HL-60 (cell line): ENCODE data around the gene SYNJ2.

ENCODE experiments used
- DNase-seq, 2 experiments: peaks; one replicate each; pipeline ENCODE4 v3.0.0-alpha.2; 2010 to 2020; ENCODE audit warnings: low read depth in 1 of 2, low spot score in 1 of 2
- H3K27ac ChIP-seq: fragments of 250-450 bp; sonication (Bioruptor Pico); replicated peaks from 2 replicates; pipeline ENCODE4 v1.5.1; 2020; ENCODE audit warnings: mild to moderate bottlenecking, moderate library complexity
- H3K27me3 ChIP-seq: fragments of 250-450 bp; sonication (Bioruptor Pico); 2 replicates; pipeline ENCODE4 v1.5.1; 2021; ENCODE audit warnings: mild to moderate bottlenecking, moderate library complexity; ENCODE audit not compliant: insufficient read depth, poor library complexity, severe bottlenecking
- H3K4me3 ChIP-seq: replicated peaks from 2 replicates; pipeline ENCODE4 v1.5.1; 2011; ENCODE audit warnings: mild to moderate bottlenecking, control low read depth, low read length; ENCODE audit not compliant: insufficient read depth
- CTCF ChIP-seq: IDR thresholded peaks from one replicate; pipeline ENCODE4 v1.5.1; 2011; ENCODE audit warnings: low read length, control low read depth, inconsistent platforms; ENCODE audit not compliant: insufficient read depth
- GABPA ChIP-seq: IDR thresholded peaks from 2 replicates; pipeline ENCODE4 v1.6.1; 2012; ENCODE audit warnings: low read depth
- POLR2AphosphoS5 ChIP-seq: IDR thresholded peaks from 2 replicates; pipeline ENCODE4 v1.6.1; 2012; ENCODE audit warnings: low read depth
- REST ChIP-seq: IDR thresholded peaks from 2 replicates; pipeline ENCODE4 v1.6.1; 2012; ENCODE audit warnings: low read depth; ENCODE audit not compliant: insufficient replicate concordance
- SPI1 ChIP-seq: IDR thresholded peaks from 2 replicates; pipeline ENCODE4 v1.6.1; 2012; ENCODE audit warnings: low read depth, mild to moderate bottlenecking, borderline replicate concordance

SYNJ2 gene

GRCh38 chr6:158085261-158086053 is 103.8 kb downstream of the SYNJ2 start:
- no peak for TF ChIP-seq GABPA
- no peak overlapping the region for H3K4me3 ChIP-seq
- DNase-seq: no peak
- H3K27me3 ChIP-seq: no peaks in the 10 kb centered on the region
- peak overlapping the region; percentile 99 for H3K27ac ChIP-seq

GRCh38 chr6:158086054-158086503 is 104.4 kb downstream of the SYNJ2 start:
- no peak for DNase-seq
- H3K27me3 ChIP-seq: no peaks in the 10 kb centered on the region
- no peak overlapping the region for H3K4me3 ChIP-seq
- TF ChIP-seq SPI1 (peak; percentile 56; the same call in 1 of the 2 replicates), REST (no peak), POLR2AphosphoS5 (0 out of 2 replicates have a peak, but pooled peaks have one; percentile 43)
- H3K27ac ChIP-seq: peak overlapping the region; percentile 99

- peak overlapping the region; percentile 32 for H3K4me3 ChIP-seq
These were observed 105.0 kb downstream of the SYNJ2 start for GRCh38 chr6:158086504-158087223.

More at GRCh38 chr6:158086504-158087223, 105.0 kb downstream of the SYNJ2 start:
- no peaks in the 10 kb centered on the region for H3K27me3 ChIP-seq
- DNase-seq: peak; percentile 89 to 93
- H3K27ac ChIP-seq: peak overlapping the region; percentile 99
- peak; percentile 81 for TF ChIP-seq POLR2AphosphoS5
- peak; percentile 54; the same call in 1 of the 2 replicates for TF ChIP-seq SPI1
- peak; percentile 31 for TF ChIP-seq REST
- peak; percentile 76 for TF ChIP-seq GABPA
- TF ChIP-seq CTCF: no peak
